Activated CD4-positive, alpha-beta memory T cell treated with anti-CD3 and anti-CD28 coated beads for 36 hours (primary cell): ENCODE measurements around the gene TMEM51. TPM values are rescaled to one million over a fixed set of nuclear protein-coding genes. Genes with fewer than 3 reads are reported as not detected.

ENCODE experiments used
- CTCF ChIA-PET: fragments of 350-600 bp; sonication (Branson Sonifier 250); formaldehyde crosslinking; loops from one replicate; lab custom pipeline; 2021; ENCODE audit warnings: antibody characterized with exemption, inconsistent platforms; lab: Charles Lee
- POLR2A ChIA-PET: fragments of 350-600 bp; sonication (Branson Sonifier 250); formaldehyde crosslinking; loops from one replicate; lab custom pipeline; 2021; ENCODE audit warnings: antibody characterized with exemption; lab: Charles Lee
- DNase-seq: peaks from one replicate; pipeline ENCODE4 v3.0.0-alpha.2; 2020
- H3K27ac Mint-ChIP-seq: one replicate; pipeline ENCODE4 v1.8.0; 2021; ENCODE audit warnings: mixed read lengths
- H3K27me3 Mint-ChIP-seq: one replicate; pipeline ENCODE4 v1.8.0; 2021; ENCODE audit warnings: mixed read lengths
- H3K36me3 Mint-ChIP-seq: one replicate; pipeline ENCODE4 v1.8.0; 2021; ENCODE audit warnings: mixed read lengths
- H3K4me1 Mint-ChIP-seq: one replicate; pipeline ENCODE4 v1.8.0; 2021; ENCODE audit warnings: low read depth, mixed read lengths
- H3K4me3 Mint-ChIP-seq: one replicate; pipeline ENCODE4 v1.8.0; 2021; ENCODE audit warnings: mild to moderate bottlenecking, mixed read lengths
- H3K9me3 Mint-ChIP-seq: one replicate; pipeline ENCODE4 v1.8.0; 2021; ENCODE audit warnings: mixed read lengths
- intact Hi-C: fragments of 100-400 bp; cut with micrococcal nuclease; formaldehyde crosslinking; loops from one replicate; pipeline ENCODE4 v1.15.1; 2023
- total RNA-seq, 2 experiments: library from RNA; stranded (reverse); gene quantifications; one replicate each; pipeline ENCODE4 v1.2.3, GENCODE V29; 2021

Gene TMEM51
- total RNA-seq, 2 experiments from 2014 or later = not detected

DNA sequence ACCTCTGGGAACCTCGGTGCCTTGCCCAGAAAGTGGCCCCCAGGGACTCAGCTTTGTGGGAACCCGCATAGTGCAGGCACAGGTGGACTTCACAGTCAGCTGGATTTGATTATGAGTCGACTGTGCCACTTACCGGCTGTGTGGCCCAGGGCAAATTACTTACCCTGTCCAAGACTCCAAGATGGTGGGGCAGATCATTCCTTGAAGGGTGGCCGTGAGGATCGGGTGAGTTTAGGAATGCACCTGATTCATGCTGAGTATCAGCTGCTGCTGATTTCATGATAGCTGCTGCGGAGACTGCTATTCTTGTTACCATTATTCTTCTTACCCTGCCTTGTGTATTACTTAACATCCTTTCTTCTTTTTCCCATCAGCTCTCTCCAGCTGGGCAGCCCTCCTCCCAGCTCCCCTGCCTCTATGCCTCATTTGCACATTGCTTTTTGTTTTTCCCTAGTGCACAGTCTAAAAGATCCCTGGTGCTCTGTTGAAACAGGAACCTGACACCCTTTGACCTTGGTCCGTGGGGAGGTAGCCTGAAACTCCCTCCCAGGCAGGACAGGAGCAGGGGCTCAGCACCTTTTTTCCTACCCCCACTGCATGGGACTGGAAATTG lies 53.0 kb downstream of the TMEM51 start:
- ChIA-PET POLR2A (no interaction called here), CTCF (no interaction called here)
- intact Hi-C loops = no loop called here
- no peaks in the 10 kb centered on the region for H3K27me3 Mint-ChIP-seq
- no peak overlapping the region for H3K27ac Mint-ChIP-seq
- H3K36me3 Mint-ChIP-seq = no peaks in the 10 kb centered on the region
- H3K9me3 Mint-ChIP-seq = no peaks in the 10 kb centered on the region
- H3K4me3 Mint-ChIP-seq = no peak overlapping the region
- H3K4me1 Mint-ChIP-seq = no peaks in the 10 kb centered on the region
- no peak for DNase-seq

GRCh38 chr1:15207031-15207828 lies 53.7 kb downstream of the TMEM51 start:
- Mint-ChIP-seq H3K4me3 (no peak overlapping the region), H3K27me3 (no peaks in the 10 kb centered on the region), H3K36me3 (no peaks in the 10 kb centered on the region), H3K9me3 (no peaks in the 10 kb centered on the region), H3K27ac (no peak overlapping the region), H3K4me1 (no peaks in the 10 kb centered on the region)
- intact Hi-C loops = no loop called here
- POLR2A ChIA-PET = no interaction called here
- DNase-seq = no peak
- CTCF ChIA-PET = no interaction called here

- ChIA-PET CTCF (no interaction called here), POLR2A (no interaction called here)
- H3K27ac Mint-ChIP-seq = no peak overlapping the region
- H3K4me1 Mint-ChIP-seq = no peaks in the 10 kb centered on the region
- no peak for DNase-seq
- intact Hi-C loops = no loop called here
- H3K4me3 Mint-ChIP-seq = no peak overlapping the region
- H3K9me3 Mint-ChIP-seq = no peaks in the 10 kb centered on the region
- H3K27me3 Mint-ChIP-seq = peaks cover 5% of the 10 kb centered on the region
- H3K36me3 Mint-ChIP-seq = no peaks in the 10 kb centered on the region
Measured at GRCh38 chr1:15207829-15208429, 54.4 kb downstream of the TMEM51 start.

DNA sequence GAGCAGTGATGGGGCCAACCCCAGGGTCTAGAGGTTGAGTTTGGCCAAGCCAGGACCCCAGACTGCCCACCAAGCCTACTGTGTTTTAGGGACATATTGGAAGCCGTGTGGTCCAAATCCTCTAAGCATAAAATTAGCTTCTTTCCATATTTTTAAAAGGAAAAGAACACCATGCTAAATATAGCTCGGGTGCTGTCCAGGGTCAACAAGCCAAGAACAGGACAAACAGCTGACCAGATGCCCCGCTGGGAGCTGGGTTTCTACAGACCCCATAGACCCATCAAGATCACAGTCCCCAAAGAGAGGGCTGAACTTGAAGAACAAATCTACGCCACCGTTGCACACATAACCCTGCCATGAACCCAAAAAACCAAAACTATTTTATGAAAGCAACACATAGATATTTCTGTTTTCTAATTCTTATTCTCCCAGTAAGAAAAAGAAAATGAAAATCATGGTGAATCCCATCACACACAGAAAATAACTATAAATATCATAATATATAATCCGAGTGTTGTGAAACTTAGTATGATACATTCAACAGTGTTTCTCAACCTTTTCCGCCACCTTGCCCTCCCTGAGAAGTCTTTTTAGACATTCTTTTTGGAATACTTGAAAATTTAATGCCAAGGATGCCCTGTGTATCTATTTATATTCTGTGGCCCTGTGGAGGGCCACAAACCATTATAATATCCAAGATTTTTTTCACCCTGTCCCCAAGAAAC lies 57.3 kb downstream of the TMEM51 start:
- CTCF ChIA-PET = interaction anchor here (1.1 kb wide), 1 partner anchor 21 kb away, joined by 3 read pairs; no protein-coding TSS in a partner anchor
- intact Hi-C loops = no loop called here
- Mint-ChIP-seq H3K36me3 (no peaks in the 10 kb centered on the region), H3K4me3 (no peak overlapping the region), H3K4me1 (no peaks in the 10 kb centered on the region), H3K27ac (no peak overlapping the region), H3K27me3 (peaks cover 5% of the 10 kb centered on the region), H3K9me3 (no peaks in the 10 kb centered on the region)
- no peak for DNase-seq
- POLR2A ChIA-PET = no interaction called here

- H3K9me3 Mint-ChIP-seq = no peaks in the 10 kb centered on the region
- H3K36me3 Mint-ChIP-seq = no peaks in the 10 kb centered on the region
- no peak overlapping the region for H3K27ac Mint-ChIP-seq
- no peaks in the 10 kb centered on the region for H3K4me1 Mint-ChIP-seq
- intact Hi-C loops = no loop called here
- no peak overlapping the region for H3K4me3 Mint-ChIP-seq
- ChIA-PET CTCF (interaction anchor here (0.6 to 1.1 kb wide), 2 partner anchors 14 to 20 kb away, joined by 3 read pairs; no protein-coding TSS in a partner anchor), POLR2A (no interaction called here)
- no peak for DNase-seq
- H3K27me3 Mint-ChIP-seq = peaks cover 5% of the 10 kb centered on the region
Measured at GRCh38 chr1:15211424-15211823, 57.9 kb downstream of the TMEM51 start.

DNA sequence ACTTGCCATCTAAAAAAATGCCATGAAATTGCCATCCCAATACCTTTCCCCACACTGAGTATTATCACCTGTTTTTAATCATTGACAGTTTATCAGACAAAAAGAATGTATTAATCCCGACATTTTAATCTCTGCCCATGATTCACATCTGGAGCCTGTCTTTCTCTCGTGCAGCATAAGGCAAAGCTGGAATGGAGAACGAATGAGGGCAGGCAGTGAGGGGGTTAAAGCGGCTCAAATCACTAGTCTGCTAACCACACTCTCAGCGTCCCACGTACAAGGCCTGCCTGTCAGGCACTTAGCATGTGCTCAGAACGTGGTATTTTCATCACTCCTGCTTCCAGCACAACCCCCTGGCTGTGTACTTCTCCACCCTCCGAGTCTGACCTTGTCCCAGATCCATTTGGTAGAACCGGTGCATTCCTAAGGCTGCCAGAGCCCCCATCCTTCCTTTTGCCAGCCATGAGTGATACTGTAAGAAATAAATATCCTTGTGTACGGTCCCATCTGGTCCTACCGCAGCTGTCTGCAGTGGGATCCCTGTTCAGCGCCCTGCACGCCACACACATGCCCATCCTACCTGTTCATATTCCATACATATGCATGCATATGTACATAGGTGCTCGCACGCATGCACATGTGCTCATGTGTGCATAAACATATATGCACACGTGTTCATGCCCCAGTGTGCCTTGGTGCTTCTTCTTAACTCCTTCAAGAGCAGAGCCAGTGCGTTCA lies 58.8 kb downstream of the TMEM51 start:
- DNase-seq = no peak
- H3K27me3 Mint-ChIP-seq = peaks cover 9% of the 10 kb centered on the region
- no peak overlapping the region for H3K4me3 Mint-ChIP-seq
- H3K27ac Mint-ChIP-seq = no peak overlapping the region
- H3K9me3 Mint-ChIP-seq = no peaks in the 10 kb centered on the region
- no peaks in the 10 kb centered on the region for H3K36me3 Mint-ChIP-seq
- ChIA-PET POLR2A (no interaction called here), CTCF (no interaction called here)
- intact Hi-C loops = no loop called here
- no peaks in the 10 kb centered on the region for H3K4me1 Mint-ChIP-seq

DNA sequence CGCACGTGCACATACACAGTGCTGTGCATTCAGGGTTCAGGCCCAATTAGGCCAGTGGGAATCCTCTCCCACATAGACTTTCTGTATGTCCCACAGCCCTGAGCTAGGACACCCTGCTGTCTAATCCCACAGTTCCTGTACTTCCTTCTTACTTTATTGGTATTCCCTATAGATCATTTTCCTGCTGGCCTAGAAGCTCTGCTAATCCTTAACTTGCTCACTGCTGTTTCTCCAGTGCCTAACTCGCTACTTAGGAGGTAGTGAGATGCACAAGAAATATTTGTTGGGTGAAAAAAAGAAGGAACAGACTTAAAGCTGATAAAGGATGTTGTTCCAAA lies 59.4 kb downstream of the TMEM51 start:
- Mint-ChIP-seq H3K9me3 (no peaks in the 10 kb centered on the region), H3K36me3 (no peaks in the 10 kb centered on the region), H3K27me3 (peaks cover 9% of the 10 kb centered on the region), H3K4me3 (no peak overlapping the region), H3K27ac (no peak overlapping the region), H3K4me1 (no peaks in the 10 kb centered on the region)
- CTCF ChIA-PET = no interaction called here
- intact Hi-C loops = no loop called here
- DNase-seq = no peak
- POLR2A ChIA-PET = no interaction called here

- no peaks in the 10 kb centered on the region for H3K9me3 Mint-ChIP-seq
- no peaks in the 10 kb centered on the region for H3K4me1 Mint-ChIP-seq
- intact Hi-C loops = no loop called here
Measured at GRCh38 chr1:15213341-15213821, 59.8 kb downstream of the TMEM51 start.

DNA sequence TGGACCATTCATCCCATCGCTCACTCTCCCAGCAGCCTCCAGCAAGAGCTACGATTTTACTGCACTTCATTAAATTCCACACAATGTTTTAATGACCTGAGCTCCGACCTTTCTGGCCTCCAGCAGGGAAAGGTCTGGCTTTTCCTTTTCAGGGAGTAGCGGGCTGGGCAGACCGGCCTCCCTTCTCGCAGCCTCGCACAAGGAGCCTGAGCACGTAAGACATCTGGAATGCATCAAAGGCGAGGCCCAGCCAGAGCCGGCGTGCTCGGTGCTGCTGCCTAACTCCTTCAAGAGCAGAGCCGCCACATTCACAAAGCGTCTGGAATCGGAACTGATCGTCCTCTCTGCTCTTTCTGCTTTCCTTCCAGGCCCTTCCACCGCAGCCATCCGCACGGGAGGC lies 61.0 kb downstream of the TMEM51 start:
- CTCF ChIA-PET = no interaction called here
- no peak for DNase-seq
- Mint-ChIP-seq H3K4me3 (no peak overlapping the region), H3K27ac (no peak overlapping the region), H3K27me3 (peaks cover 9% of the 10 kb centered on the region), H3K9me3 (no peaks in the 10 kb centered on the region), H3K36me3 (no peaks in the 10 kb centered on the region), H3K4me1 (peaks cover 2% of the 10 kb centered on the region)
- POLR2A ChIA-PET = no interaction called here
- intact Hi-C loops = no loop called here

More at GRCh38 chr1:15213341-15213821, 59.8 kb downstream of the TMEM51 start:
- DNase-seq = no peak
- Mint-ChIP-seq H3K36me3 (no peaks in the 10 kb centered on the region), H3K27me3 (peaks cover 9% of the 10 kb centered on the region), H3K27ac (no peak overlapping the region), H3K4me3 (no peak overlapping the region)
- ChIA-PET CTCF (no interaction called here), POLR2A (no interaction called here)

GRCh38 chr1:15215116-15215515 lies 61.6 kb downstream of the TMEM51 start:
- Mint-ChIP-seq H3K27ac (no peak overlapping the region), H3K9me3 (no peaks in the 10 kb centered on the region), H3K4me1 (peaks cover 2% of the 10 kb centered on the region), H3K4me3 (no peak overlapping the region), H3K36me3 (no peaks in the 10 kb centered on the region), H3K27me3 (peaks cover 9% of the 10 kb centered on the region)
- DNase-seq = no peak
- CTCF ChIA-PET = no interaction called here
- intact Hi-C loops = no loop called here
- POLR2A ChIA-PET = no interaction called here

GRCh38 chr1:15217654-15218053 lies 64.1 kb downstream of the TMEM51 start:
- Mint-ChIP-seq H3K4me1 (peaks cover 2% of the 10 kb centered on the region), H3K4me3 (no peak overlapping the region), H3K9me3 (no peaks in the 10 kb centered on the region), H3K36me3 (no peaks in the 10 kb centered on the region), H3K27ac (no peak overlapping the region), H3K27me3 (peaks cover 10% of the 10 kb centered on the region)
- ChIA-PET POLR2A (no interaction called here), CTCF (no interaction called here)
- DNase-seq = no peak
- intact Hi-C loops = no loop called here
